ENCODE results near the gene GALNT7. TPM values are rescaled to one million over a fixed set of nuclear protein-coding genes. Genes with fewer than 3 reads are reported as not detected.
"Not testable (repeated sequence)": the region's sequence is repeated elsewhere in the genome, so short reads cannot be mapped to it uniquely, and the experiment has no call there.

Gene GALNT7
- total and polyA plus RNA-seq, 5 experiments from 2014 or later, result 5.6 to 18.7 (median 8.6) TPM

DNA sequence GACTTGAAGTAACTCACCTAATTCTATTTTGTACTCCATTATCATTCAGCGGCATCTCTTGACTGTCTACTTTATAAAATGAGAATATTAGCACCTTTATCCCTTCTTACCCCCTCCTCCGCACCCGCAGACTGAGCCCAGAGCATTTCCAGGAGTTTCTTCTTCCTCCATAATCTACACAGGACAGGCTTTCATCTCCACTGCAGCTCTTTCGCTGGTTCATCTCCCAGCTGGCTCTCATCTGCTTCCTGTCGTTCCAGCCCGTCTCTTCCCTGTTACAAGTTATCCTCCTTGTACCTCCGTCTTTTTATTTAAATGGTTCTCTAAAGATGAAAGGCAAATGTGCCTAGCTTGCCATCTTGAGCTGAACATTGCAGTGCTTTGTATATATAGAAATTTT lies 39.8 kb downstream of the GALNT7 start:
- H3K27ac Mint-ChIP-seq, result no peak overlapping the region
- H3K9me3 Mint-ChIP-seq, result peaks cover 5 to 16% (median 12%) of the 10 kb centered on the region in 9 donors
- ATAC-seq (no peak), DNase-seq (no peak)
- H3K36me3 Mint-ChIP-seq, result peaks cover 15 to 42% (median 32%) of the 10 kb centered on the region in 3 donors
- peaks cover 12 to 24% (median 20%) of the 10 kb centered on the region in 4 donors for H3K4me1 Mint-ChIP-seq
- no peaks in the 10 kb centered on the region for H3K27me3 Mint-ChIP-seq
- POLR2A ChIA-PET, result no interaction called here
- no peak overlapping the region for H3K4me3 Mint-ChIP-seq

DNA sequence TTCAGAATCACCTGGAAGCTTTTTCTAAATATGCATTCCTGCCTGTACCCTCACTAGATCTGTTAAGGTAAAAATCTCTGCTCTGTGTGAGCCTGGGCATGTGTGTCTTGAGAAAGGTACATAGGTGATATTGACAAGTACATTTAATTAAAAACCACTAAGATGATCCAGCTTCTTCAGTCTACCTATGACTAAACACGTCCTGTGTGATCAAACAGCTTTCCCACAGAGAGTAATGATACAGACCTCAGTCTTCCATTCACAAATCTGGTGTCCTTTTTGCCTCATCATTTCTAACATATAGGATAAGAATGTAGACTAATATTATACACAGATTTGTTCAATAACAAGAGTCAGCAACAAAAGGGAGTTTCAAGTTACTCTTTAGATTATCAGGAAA lies 42.6 kb downstream of the GALNT7 start:
- POLR2A ChIA-PET, result no interaction called here
- Mint-ChIP-seq H3K27me3 (no peaks in the 10 kb centered on the region), H3K27ac (no peak overlapping the region), H3K36me3 (peaks cover 0 to 24% (median 12%) of the 10 kb centered on the region in 3 donors), H3K9me3 (no peaks in the 10 kb centered on the region), H3K4me3 (no peak overlapping the region), H3K4me1 (peaks cover 14 to 25% (median 17%) of the 10 kb centered on the region in 4 donors)
- ATAC-seq (no peak), DNase-seq (no peak)

DNA sequence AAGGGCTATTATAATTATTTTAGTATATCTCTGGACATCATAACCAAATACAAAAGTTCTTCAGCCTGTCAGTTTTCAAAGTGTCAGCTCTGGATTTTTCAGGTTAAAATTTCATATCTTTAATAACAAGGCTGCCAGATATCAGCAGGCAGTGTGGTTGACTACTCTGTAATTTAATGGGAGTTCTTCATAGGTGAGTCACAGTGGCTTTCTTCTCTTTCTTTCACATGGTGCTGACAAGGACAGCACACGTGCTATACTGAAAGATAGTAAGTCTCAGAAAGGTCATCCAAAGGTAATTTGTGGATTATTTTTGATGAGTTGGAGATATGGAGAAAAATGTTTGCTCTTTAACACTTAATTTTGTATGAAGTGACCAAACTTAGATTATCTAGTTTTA lies 43.2 kb downstream of the GALNT7 start:
- Mint-ChIP-seq H3K4me1 (peaks cover 9 to 25% (median 14%) of the 10 kb centered on the region in 4 donors), H3K36me3 (peaks cover 0 to 22% (median 11%) of the 10 kb centered on the region in 3 donors), H3K27ac (no peak overlapping the region), H3K4me3 (no peak overlapping the region), H3K9me3 (no peaks in the 10 kb centered on the region), H3K27me3 (no peaks in the 10 kb centered on the region)
- DNase-seq (no peak), ATAC-seq (no peak)
- POLR2A ChIA-PET, result no interaction called here

DNA sequence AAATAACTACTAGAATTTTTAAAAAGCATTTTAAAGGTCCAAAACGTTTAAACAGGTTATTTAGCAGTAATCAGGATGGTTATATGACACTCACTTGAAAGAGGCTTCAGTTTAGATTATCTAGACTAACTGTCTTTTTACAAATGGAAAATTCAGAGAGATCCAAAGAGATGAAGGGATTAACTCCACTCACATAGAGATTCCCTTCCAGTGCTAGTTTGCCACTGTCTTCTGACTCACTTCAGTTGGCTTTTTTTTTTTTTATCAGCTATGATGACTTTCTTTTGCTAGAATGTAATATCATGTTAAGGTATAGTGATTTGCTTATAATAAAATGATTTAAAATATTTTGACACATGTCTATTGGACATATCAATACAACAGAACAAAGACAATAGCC lies 43.8 kb downstream of the GALNT7 start:
- no peaks in the 10 kb centered on the region for H3K9me3 Mint-ChIP-seq
- H3K4me1 Mint-ChIP-seq, result peaks cover 7 to 25% (median 14%) of the 10 kb centered on the region in 4 donors
- H3K4me3 Mint-ChIP-seq, result no peak overlapping the region
- POLR2A ChIA-PET, result no interaction called here
- H3K36me3 Mint-ChIP-seq, result peaks cover 0 to 22% (median 11%) of the 10 kb centered on the region in 3 donors
- no peak overlapping the region for H3K27ac Mint-ChIP-seq
- DNase-seq (no peak), ATAC-seq (no peak)
- no peaks in the 10 kb centered on the region for H3K27me3 Mint-ChIP-seq

- H3K27ac Mint-ChIP-seq, result no peak overlapping the region
- ATAC-seq, result no peak
- no peak overlapping the region for H3K4me3 Mint-ChIP-seq
These were observed 44.7 kb downstream of the GALNT7 start for GRCh38 chr4:173213296-173213695.

DNA sequence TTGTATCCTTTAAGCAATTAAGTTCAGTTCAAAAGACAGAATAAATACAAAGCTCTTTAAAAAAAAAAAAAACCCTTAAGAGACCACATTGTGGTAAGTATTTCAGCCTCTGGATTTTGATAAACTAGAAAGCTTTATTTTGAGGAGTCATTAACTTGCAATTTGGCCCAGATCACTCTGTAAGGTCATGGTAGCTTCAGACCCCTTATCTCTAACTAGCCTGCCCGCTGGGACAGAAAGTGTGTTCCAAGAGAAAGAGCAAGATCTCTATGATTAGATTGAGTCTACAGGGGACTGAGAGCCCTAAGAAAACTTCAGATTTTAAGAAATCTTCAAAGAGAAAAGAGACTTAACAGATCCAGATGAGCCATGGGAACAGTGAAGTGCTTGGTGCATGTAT lies 45.6 kb downstream of the GALNT7 start:
- no peaks in the 10 kb centered on the region for H3K9me3 Mint-ChIP-seq

More at GRCh38 chr4:173213296-173213695, 44.7 kb downstream of the GALNT7 start:
- H3K4me1 Mint-ChIP-seq, result peaks cover 14 to 34% (median 19%) of the 10 kb centered on the region in 4 donors
- peaks cover 0 to 21% (median 11%) of the 10 kb centered on the region in 3 donors for H3K36me3 Mint-ChIP-seq
- H3K27me3 Mint-ChIP-seq, result no peaks in the 10 kb centered on the region
- no peak for DNase-seq
- no peaks in the 10 kb centered on the region for H3K9me3 Mint-ChIP-seq
- POLR2A ChIA-PET, result no interaction called here

GRCh38 chr4:173214661-173215060 lies 46.0 kb downstream of the GALNT7 start:
- POLR2A ChIA-PET, result no interaction called here
- Mint-ChIP-seq H3K9me3 (peaks cover 0 to under 1% (median 0%) of the 10 kb centered on the region in 9 donors), H3K4me1 (peaks cover 10 to 45% (median 28%) of the 10 kb centered on the region in 4 donors), H3K4me3 (no peak overlapping the region), H3K27ac (no peak overlapping the region), H3K36me3 (peaks cover 0 to 11% (median 7%) of the 10 kb centered on the region in 3 donors), H3K27me3 (no peaks in the 10 kb centered on the region)
- DNase-seq, result no peak
- no peak for ATAC-seq

More for the DNA sequence above, 45.6 kb downstream of the GALNT7 start:
- H3K4me1 Mint-ChIP-seq, result peaks cover 11 to 42% (median 24%) of the 10 kb centered on the region in 4 donors
- H3K4me3 Mint-ChIP-seq, result no peak overlapping the region
- ATAC-seq, result no peak
- POLR2A ChIA-PET, result no interaction called here
- DNase-seq, result no peak
- peaks cover 0 to 15% (median 10%) of the 10 kb centered on the region in 3 donors for H3K36me3 Mint-ChIP-seq
- H3K27me3 Mint-ChIP-seq, result no peaks in the 10 kb centered on the region
- H3K27ac Mint-ChIP-seq, result peak overlapping the region in 1 of 10 donors; percentile 7

GRCh38 chr4:173217075-173217474 lies 48.5 kb downstream of the GALNT7 start:
- no peak for DNase-seq
- ATAC-seq, result no peak
- Mint-ChIP-seq H3K4me3 (no peak overlapping the region), H3K27ac (no peak overlapping the region), H3K27me3 (no peaks in the 10 kb centered on the region), H3K36me3 (peaks cover 0 to 5% (median 0%) of the 10 kb centered on the region in 3 donors), H3K9me3 (peaks cover 0 to 3% (median 0%) of the 10 kb centered on the region in 9 donors), H3K4me1 (peaks cover 16 to 51% (median 32%) of the 10 kb centered on the region in 4 donors)
- POLR2A ChIA-PET, result no interaction called here

- H3K9me3 Mint-ChIP-seq, result peaks cover 0 to 3% (median 0%) of the 10 kb centered on the region in 9 donors
- no peak overlapping the region for H3K27ac Mint-ChIP-seq
- POLR2A ChIA-PET, result no interaction called here
- peaks cover 0 to 5% (median 0%) of the 10 kb centered on the region in 3 donors for H3K36me3 Mint-ChIP-seq
- H3K4me1 Mint-ChIP-seq, result peaks cover 16 to 49% (median 32%) of the 10 kb centered on the region in 4 donors
- no peak for ATAC-seq
- no peaks in the 10 kb centered on the region for H3K27me3 Mint-ChIP-seq
- H3K4me3 Mint-ChIP-seq, result no peak overlapping the region
- DNase-seq, result no peak
These were observed 49.1 kb downstream of the GALNT7 start for GRCh38 chr4:173217727-173218126.

GRCh38 chr4:173218411-173219125 lies 50.0 kb downstream of the GALNT7 start:
- H3K9me3 Mint-ChIP-seq, result peaks cover 0 to 3% (median 0%) of the 10 kb centered on the region in 9 donors
- POLR2A ChIA-PET, result no interaction called here
- H3K36me3 Mint-ChIP-seq, result peaks cover 0 to 5% (median 0%) of the 10 kb centered on the region in 3 donors
- ATAC-seq, result no peak
- H3K4me3 Mint-ChIP-seq, result no peak overlapping the region
- no peaks in the 10 kb centered on the region for H3K27me3 Mint-ChIP-seq
- DNase-seq, result no peak
- H3K27ac Mint-ChIP-seq, result peak overlapping the region in 1 of 10 donors; percentile 34
- peaks cover 16 to 44% (median 32%) of the 10 kb centered on the region in 4 donors for H3K4me1 Mint-ChIP-seq

DNA sequence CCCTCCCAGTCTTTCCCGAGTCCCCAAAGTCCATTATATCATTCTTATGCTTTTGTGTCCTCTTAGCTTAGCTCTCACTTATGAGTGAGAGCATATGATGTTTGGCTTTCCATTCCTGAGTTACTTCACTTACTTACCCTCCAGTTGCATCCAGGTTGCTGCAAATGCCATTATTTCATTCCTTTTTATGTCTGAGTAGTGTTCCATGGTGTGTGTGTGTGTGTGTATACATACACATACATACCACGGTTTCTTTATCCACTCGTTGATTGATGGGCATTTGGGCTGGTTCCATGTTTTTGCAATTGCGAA lies 50.5 kb downstream of the GALNT7 start:
- ATAC-seq, DNase-seq, POLR2A ChIA-PET, H3K27ac Mint-ChIP-seq, H3K27me3 Mint-ChIP-seq, H3K9me3 Mint-ChIP-seq, H3K36me3 Mint-ChIP-seq: not testable (repeated sequence)
- Mint-ChIP-seq H3K4me1 (peaks cover 16 to 40% (median 32%) of the 10 kb centered on the region in 4 donors), H3K4me3 (peak overlapping the region in 1 of 10 donors; percentile 22)

DNA sequence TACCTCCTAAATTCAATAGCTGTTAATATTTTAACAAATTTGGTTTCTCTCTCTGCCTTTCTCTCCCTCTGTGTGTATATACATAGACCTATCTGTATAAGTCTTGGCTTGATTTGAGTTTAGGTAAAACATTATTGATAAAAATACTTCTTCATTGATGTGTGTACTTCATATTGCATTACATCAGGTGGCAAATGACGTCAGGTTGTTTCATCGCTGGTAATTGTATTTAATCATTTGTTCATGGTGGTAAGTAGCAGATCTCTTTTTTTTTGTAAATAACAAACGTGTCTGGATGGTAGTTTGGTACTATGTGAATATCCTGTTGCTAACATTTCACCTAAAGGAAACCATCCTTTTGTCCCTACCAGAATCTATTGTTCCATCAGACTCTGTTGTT lies 55.1 kb downstream of the GALNT7 start:
- H3K4me1 Mint-ChIP-seq, result peaks cover 12 to 20% (median 18%) of the 10 kb centered on the region in 4 donors
- peaks cover 0 to 3% (median 0%) of the 10 kb centered on the region in 9 donors for H3K9me3 Mint-ChIP-seq
- POLR2A ChIA-PET, result no interaction called here
- ATAC-seq (no peak), DNase-seq (no peak)
- H3K36me3 Mint-ChIP-seq, result peaks cover 0 to 8% (median 6%) of the 10 kb centered on the region in 3 donors
- H3K4me3 Mint-ChIP-seq, result no peak overlapping the region
- no peaks in the 10 kb centered on the region for H3K27me3 Mint-ChIP-seq
- no peak overlapping the region for H3K27ac Mint-ChIP-seq

- Mint-ChIP-seq H3K36me3 (peaks cover 0 to 6% (median 6%) of the 10 kb centered on the region in 3 donors), H3K27me3 (no peaks in the 10 kb centered on the region), H3K4me1 (peaks cover 5 to 16% (median 9%) of the 10 kb centered on the region in 4 donors), H3K4me3 (no peak overlapping the region), H3K9me3 (no peaks in the 10 kb centered on the region), H3K27ac (no peak overlapping the region)
- POLR2A ChIA-PET, result no interaction called here
- no peak for ATAC-seq
- no peak for DNase-seq
These were observed 57.8 kb downstream of the GALNT7 start for GRCh38 chr4:173226401-173226888.
